Activated CD4-positive, alpha-beta T cell treated with anti-CD3 and anti-CD28 coated beads for 48 hours (primary cell): ENCODE measurements around the gene ASB5.
"Not testable (repeated sequence)": the region's sequence is repeated elsewhere in the genome, so short reads cannot be mapped to it uniquely, and the experiment has no call there.

Source experiments
- DNase-seq: peaks from one replicate; pipeline ENCODE4 v3.0.0-alpha.2; 2020

ASB5 gene

DNA sequence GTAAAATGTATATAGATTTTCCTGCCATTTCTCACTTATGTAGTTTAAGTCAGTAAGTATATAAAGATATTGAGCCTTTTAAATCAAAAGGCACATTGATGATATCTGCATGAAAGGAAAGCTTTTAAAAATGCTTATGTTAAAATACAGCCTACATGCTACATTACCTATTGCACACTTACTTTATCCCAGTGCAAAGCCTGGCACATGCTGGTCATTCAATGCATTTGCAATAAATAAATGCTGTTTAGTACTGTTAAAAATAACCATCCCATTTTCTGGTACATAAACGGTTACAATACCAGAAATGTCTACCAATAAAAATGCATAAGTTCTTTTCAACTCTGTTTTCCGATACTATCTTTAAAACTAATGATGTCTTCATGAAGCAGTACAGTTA is 51.5 kb downstream of the ASB5 start:
- DNase-seq, result no peak

DNA sequence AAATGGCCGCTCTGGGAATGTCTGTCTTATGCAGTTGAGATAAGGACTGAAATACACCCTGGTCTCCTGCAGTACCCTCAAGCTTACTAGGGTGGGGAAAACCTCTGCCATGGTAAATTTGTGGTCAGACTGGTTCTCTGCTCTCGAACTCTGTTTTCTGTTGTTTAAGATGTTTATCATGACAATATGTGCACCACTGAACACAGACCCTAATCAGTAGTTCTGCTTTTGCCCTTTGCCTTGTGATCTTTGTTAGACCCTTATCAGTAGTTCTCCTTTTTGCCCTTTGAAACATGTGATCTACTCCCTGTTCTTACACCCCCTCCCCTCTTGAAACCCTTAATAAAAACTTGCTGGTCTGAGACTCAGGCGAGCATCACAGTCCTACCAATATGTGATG is 56.7 kb downstream of the ASB5 start:
- not testable (repeated sequence) for DNase-seq

- DNase-seq, result no peak
Measured at GRCh38 chr4:176210579-176211296, 58.3 kb downstream of the ASB5 start.

- no peak for DNase-seq
Measured at GRCh38 chr4:176210101-176210500, 58.9 kb downstream of the ASB5 start.

- DNase-seq, result no peak
Measured at GRCh38 chr4:176209535-176209934, 59.5 kb downstream of the ASB5 start.

GRCh38 chr4:176207839-176208238 is 61.2 kb downstream of the ASB5 start:
- DNase-seq, result no peak

DNA sequence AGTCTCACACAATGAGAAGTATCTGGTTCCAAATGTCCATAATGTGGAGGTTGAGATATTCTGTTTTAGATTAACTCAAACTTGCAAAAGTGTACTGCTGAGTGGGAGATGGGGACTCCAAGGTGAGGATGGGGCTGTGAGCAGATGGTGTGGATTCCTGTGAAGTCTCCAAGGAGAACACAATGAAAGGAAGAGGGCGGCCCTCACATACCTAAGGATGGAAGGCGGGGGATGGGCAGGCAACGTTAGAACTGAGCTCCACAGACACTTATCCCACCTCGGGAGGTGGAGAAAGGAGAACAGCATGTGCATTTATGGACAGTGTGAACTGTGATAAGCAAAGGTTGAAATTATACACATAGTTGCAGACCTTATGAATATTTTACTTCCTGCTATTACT is 63.7 kb downstream of the ASB5 start:
- DNase-seq, result no peak

GRCh38 chr4:176198316-176198903 is 70.6 kb downstream of the ASB5 start:
- DNase-seq, result no peak

DNA sequence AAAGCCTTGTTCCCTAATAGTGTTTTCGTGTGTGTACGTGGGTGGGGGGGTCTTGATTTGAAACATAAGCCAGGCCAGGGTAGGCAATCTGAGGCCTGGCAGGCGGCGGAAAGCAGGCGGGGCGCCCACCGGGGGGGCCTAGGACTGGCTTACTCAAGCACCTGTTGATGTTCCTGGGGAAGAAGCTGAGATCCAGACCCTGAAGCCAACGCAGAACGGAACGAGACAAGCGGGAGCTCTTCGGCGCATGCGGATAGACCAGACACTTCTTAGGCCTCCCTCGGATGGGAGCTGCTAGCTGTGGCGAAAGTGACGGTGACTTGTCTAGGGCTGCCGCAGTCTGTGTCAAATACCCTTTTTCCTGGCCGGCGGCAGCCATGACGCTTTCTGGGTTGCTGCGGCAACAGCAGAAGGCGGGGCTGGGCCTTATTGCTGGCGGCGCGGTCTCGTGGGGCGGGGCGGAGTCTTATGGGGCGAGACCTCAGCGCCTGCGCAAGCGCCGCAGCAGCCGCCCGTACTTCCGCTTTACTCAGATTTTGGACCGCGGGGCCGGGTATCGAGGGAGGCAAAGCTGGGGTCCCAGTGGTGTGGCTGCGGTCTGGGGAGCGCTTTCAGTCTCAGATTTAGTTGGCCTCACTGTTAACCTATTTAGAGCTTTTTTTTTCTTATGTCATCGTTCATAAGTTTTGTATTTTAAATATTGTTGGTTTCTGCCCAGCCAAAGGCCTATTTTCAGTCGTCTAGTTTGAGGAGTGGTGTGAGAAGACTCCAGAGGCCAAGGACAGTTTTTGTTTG is 73.6 kb downstream of the ASB5 start, which contains the start of gene SPATA4:
SPATA4 (minus strand) TSS at position 402 of the 795 bp plus-strand sequence; CDS start at position 379, 23 bp downstream.
- DNase-seq, result peak; percentile 97

GRCh38 chr4:176193938-176194337 is 75.1 kb downstream of the ASB5 start:
- peak; percentile 66 for DNase-seq

GRCh38 chr4:176193126-176193525 is 75.9 kb downstream of the ASB5 start:
- no peak for DNase-seq

DNA sequence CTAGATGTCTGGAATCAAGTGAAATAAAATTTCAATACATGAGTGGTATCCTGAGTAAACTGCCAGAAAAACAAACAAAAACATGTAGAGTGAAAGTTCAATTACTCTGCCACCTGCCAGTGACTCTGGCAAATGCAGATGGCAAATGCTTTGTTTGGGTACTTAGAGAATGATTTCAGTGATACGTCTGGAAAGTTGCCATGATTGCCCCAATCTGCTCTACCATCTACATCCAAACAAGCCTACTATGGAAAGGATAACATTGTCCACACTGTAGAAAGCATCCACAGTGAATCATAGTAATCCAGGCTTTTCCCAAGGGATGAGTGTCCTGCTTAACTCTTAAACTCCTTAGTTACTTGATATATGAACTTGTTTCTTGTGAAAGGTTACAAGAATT is 77.0 kb downstream of the ASB5 start:
- DNase-seq, result no peak

DNA sequence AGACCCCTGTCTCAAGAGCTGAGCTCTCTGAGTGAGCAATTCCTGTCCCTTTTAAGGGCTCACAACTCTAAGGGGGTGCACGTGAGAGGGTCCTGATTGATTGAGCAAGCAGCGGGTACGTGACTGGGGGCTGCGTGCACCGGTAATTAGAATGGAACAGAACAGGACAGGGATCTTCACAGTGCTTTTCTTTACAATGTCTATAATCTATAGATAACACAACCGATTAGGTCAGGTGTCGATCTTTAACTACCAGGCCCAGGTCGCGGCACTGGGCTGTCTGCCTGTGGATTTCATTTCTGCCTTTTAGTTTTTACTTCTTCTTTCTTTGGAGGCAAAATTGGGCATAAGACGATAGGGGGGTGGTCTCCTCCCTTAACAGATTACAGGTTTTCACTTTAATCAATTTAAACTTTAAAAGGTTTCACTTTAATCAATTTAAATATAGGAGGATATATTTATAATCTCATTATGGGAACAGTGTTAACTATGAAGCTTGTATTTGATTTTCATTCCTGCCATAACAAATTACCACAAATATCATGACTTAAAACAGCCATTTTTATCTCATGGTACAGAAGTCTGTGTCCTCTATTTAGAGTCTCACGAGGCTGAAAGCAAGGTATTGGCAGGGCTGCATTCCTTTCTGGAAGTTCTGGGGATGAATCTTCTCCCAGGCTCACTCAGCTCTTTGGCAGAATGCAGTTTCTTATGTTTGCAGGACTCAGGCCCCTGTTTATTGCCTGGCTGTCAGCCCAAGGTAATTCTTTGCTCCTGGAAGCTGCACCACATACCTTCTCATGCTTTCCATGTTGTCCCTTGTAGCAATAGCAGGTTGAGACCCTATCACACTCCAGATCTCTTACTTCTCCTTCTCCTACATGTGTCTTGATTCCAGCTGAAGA is 78.9 kb downstream of the ASB5 start:
- DNase-seq, result no peak

GRCh38 chr4:176188654-176189053 is 80.4 kb downstream of the ASB5 start:
- no peak for DNase-seq

- DNase-seq, result no peak
Measured at GRCh38 chr4:176187624-176188023, 81.4 kb downstream of the ASB5 start.

- no peak for DNase-seq
Measured at GRCh38 chr4:176186671-176187395, 82.2 kb downstream of the ASB5 start.

DNA sequence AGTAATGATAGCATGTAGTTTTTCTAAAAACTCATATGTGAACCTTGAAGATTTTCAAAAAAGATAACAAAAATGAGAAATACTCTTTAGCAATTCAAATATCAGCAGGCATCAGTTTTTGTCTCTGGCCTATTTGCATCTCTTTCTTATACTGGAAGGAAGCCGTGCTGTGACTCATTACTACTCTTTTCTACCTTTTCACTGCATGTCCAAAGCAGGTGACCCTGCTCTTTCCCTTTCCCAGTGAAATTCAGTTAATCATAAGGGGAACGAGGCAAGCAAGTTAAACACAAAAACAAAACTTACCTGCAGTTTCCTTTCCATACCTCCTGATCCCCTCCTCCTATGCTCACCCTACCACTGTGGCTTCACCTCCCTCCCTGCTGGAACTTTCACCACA is 83.0 kb downstream of the ASB5 start:
- no peak for DNase-seq

- no peak for DNase-seq
Measured at GRCh38 chr4:176185051-176185450, 84.0 kb downstream of the ASB5 start.
